ENCODE data around the gene DDB1. TPM values are rescaled to one million over a fixed set of nuclear protein-coding genes. Genes with fewer than 3 reads are reported as not detected.

Gene DDB1
- total RNA-seq, 1 experiment from 2014 or later: 284 TPM

DNA sequence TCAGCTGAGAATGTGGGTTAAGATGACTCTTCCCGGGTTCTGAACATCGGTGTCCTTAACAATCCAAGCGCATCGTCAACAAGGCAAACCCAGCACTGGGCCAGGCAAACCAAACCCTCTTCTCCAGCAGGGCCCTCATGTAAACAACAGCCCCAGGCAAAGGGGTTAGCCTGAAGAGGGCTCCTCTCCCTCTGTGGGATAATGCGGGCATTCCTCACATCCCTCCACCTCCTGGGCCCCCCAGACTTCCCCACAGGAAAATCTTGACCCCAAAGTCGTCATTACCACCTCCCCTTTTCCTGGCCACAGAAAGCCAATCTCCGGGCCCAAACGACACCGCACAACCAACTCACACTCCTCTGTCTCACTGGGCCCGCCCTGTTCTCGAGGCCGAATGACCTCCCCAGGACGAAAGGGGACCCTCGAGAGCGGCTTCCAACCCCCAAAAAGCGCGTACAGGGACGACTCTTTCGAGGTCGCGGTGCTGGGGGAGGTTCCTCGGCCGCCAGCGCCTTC is 566 bp downstream of the DDB1 start:
- no peaks in the 10 kb centered on the region for H3K36me3 ChIP-seq (ENCODE audit: control insufficient read depth, insufficient read depth, low read length)
- DNase-seq: peak in 1 of 2 experiments; percentile 30
- H3K4me3 ChIP-seq (ENCODE audit: low read depth, low read length): peak overlapping the region; percentile 61
- TF ChIP-seq, protein P1, sequence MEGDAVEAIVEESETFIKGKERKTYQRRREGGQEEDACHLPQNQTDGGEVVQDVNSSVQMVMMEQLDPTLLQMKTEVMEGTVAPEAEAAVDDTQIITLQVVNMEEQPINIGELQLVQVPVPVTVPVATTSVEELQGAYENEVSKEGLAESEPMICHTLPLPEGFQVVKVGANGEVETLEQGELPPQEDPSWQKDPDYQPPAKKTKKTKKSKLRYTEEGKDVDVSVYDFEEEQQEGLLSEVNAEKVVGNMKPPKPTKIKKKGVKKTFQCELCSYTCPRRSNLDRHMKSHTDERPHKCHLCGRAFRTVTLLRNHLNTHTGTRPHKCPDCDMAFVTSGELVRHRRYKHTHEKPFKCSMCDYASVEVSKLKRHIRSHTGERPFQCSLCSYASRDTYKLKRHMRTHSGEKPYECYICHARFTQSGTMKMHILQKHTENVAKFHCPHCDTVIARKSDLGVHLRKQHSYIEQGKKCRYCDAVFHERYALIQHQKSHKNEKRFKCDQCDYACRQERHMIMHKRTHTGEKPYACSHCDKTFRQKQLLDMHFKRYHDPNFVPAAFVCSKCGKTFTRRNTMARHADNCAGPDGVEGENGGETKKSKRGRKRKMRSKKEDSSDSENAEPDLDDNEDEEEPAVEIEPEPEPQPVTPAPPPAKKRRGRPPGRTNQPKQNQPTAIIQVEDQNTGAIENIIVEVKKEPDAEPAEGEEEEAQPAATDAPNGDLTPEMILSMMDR (IDR thresholded peaks at IDR 0.05; ENCODE audit: insufficient read depth in 1 of 2, low read depth in 1 of 2, low read length in 1 of 2, severe bottlenecking in 1 of 2, unreplicated experiment in 1 of 2): no peak
- peak overlapping the region; percentile 98 for H3K27ac Mint-ChIP-seq (ENCODE audit: unreplicated experiment)
- peaks cover 54% of the 10 kb centered on the region for H3K36me3 Mint-ChIP-seq (ENCODE audit: insufficient read depth, unreplicated experiment)
- intact Hi-C loops (cut with micrococcal nuclease; ENCODE audit: unreplicated experiment): loop anchor here (2.0 kb wide), 1 partner anchor 34 kb away; no protein-coding TSS in a partner anchor
- H3K27me3 ChIP-seq (replicated peaks; ENCODE audit: control insufficient read depth, insufficient read depth, low read length): no peaks in the 10 kb centered on the region
- H3K27me3 Mint-ChIP-seq (ENCODE audit: insufficient read depth, unreplicated experiment): no peaks in the 10 kb centered on the region
- H3K4me3 Mint-ChIP-seq (ENCODE audit: unreplicated experiment): peak overlapping the region; percentile 100
- no peaks in the 10 kb centered on the region for H3K9me3 ChIP-seq
- CTCF ChIA-PET: no interaction called here
- POLR2A ChIA-PET: no interaction called here
- H3K4me1 ChIP-seq: peaks cover 13% of the 10 kb centered on the region
- H3K9me3 Mint-ChIP-seq (ENCODE audit: unreplicated experiment): no peaks in the 10 kb centered on the region
- peaks cover 17% of the 10 kb centered on the region for H3K4me1 Mint-ChIP-seq (ENCODE audit: low read depth, unreplicated experiment)
- TSS peak; percentile 45 for BruUV-seq (replicated peaks)

GRCh38 chr11:61331651-61332050 is 1.3 kb downstream of the DDB1 start:
- Mint-ChIP-seq H3K4me3 (ENCODE audit: unreplicated experiment) (peak overlapping the region; percentile 100), H3K36me3 (ENCODE audit: insufficient read depth, unreplicated experiment) (peaks cover 56% of the 10 kb centered on the region), H3K9me3 (ENCODE audit: unreplicated experiment) (no peaks in the 10 kb centered on the region), H3K27me3 (ENCODE audit: insufficient read depth, unreplicated experiment) (no peaks in the 10 kb centered on the region), H3K27ac (ENCODE audit: unreplicated experiment) (peak overlapping the region; percentile 98), H3K4me1 (ENCODE audit: low read depth, unreplicated experiment) (peaks cover 17% of the 10 kb centered on the region)
- H3K27me3 ChIP-seq (replicated peaks; ENCODE audit: control insufficient read depth, insufficient read depth, low read length): no peaks in the 10 kb centered on the region
- no peaks in the 10 kb centered on the region for H3K9me3 ChIP-seq
- ChIA-PET POLR2A (no interaction called here), CTCF (no interaction called here)
- H3K36me3 ChIP-seq (ENCODE audit: control insufficient read depth, insufficient read depth, low read length): no peaks in the 10 kb centered on the region
- peaks cover 13% of the 10 kb centered on the region for H3K4me1 ChIP-seq
- no TSS peak for BruUV-seq (replicated peaks)
- intact Hi-C loops (cut with micrococcal nuclease; ENCODE audit: unreplicated experiment): loop anchor here (2.0 kb wide), 1 partner anchor 33 kb away; no protein-coding TSS in a partner anchor
- DNase-seq: no peak
- TF ChIP-seq, protein P1 (IDR thresholded peaks at IDR 0.05; ENCODE audit: insufficient read depth in 1 of 2, low read depth in 1 of 2, low read length in 1 of 2, severe bottlenecking in 1 of 2, unreplicated experiment in 1 of 2): no peak
- H3K4me3 ChIP-seq (ENCODE audit: low read depth, low read length): peak overlapping the region; percentile 61

GRCh38 chr11:61329871-61330270 is 3.0 kb downstream of the DDB1 start:
- Mint-ChIP-seq H3K27ac (ENCODE audit: unreplicated experiment) (no peak overlapping the region), H3K9me3 (ENCODE audit: unreplicated experiment) (no peaks in the 10 kb centered on the region), H3K4me3 (ENCODE audit: unreplicated experiment) (no peak overlapping the region), H3K27me3 (ENCODE audit: insufficient read depth, unreplicated experiment) (no peaks in the 10 kb centered on the region), H3K36me3 (ENCODE audit: insufficient read depth, unreplicated experiment) (peaks cover 74% of the 10 kb centered on the region), H3K4me1 (ENCODE audit: low read depth, unreplicated experiment) (peaks cover 17% of the 10 kb centered on the region)
- Histone ChIP-seq H3K36me3 (ENCODE audit: control insufficient read depth, insufficient read depth, low read length) (no peaks in the 10 kb centered on the region; the same call in none of the 2 replicates), H3K4me1 (peaks cover 6% of the 10 kb centered on the region; the same call in 1 of the 2 replicates), H3K4me3 (ENCODE audit: low read depth, low read length) (no peak overlapping the region), H3K9me3 (no peaks in the 10 kb centered on the region), H3K27me3 (replicated peaks; ENCODE audit: control insufficient read depth, insufficient read depth, low read length) (no peaks in the 10 kb centered on the region)
- no TSS peak for BruUV-seq (replicated peaks)
- DNase-seq: no peak
- TF ChIP-seq, protein P1 (IDR thresholded peaks at IDR 0.05; ENCODE audit: insufficient read depth in 1 of 2, low read depth in 1 of 2, low read length in 1 of 2, severe bottlenecking in 1 of 2, unreplicated experiment in 1 of 2): no peak
- CTCF ChIA-PET: no interaction called here
- intact Hi-C loops (cut with micrococcal nuclease; ENCODE audit: unreplicated experiment): no loop called here
- POLR2A ChIA-PET: interaction anchor here (0.6 kb wide), 1 partner anchor 257 kb away, joined by 8 read pairs; no protein-coding TSS in a partner anchor

Data from Caco-2 (cell line).